GM06990 (cell line): ENCODE results near the gene DUSP18.

Source experiments
- DNase-seq: peaks from one replicate; pipeline ENCODE4 v3.0.0-alpha.2; 2011; ENCODE audit not compliant: insufficient read length; ENCODE audit errors: extremely low read depth
- H3K27me3 ChIP-seq: replicated peaks from 2 replicates; pipeline ENCODE4 v1.6.0; 2011; ENCODE audit warnings: low read length; ENCODE audit not compliant: control insufficient read depth, insufficient read depth
- H3K36me3 ChIP-seq: 2 replicates; pipeline ENCODE4 v1.5.1; 2011; ENCODE audit warnings: low read length; ENCODE audit not compliant: control insufficient read depth, insufficient read depth
- H3K4me3 ChIP-seq: replicated peaks from 2 replicates; pipeline ENCODE4 v1.5.1; 2011; ENCODE audit warnings: low read depth, mild to moderate bottlenecking, control low read depth, low read length
- TF ChIP-seq, protein P1 (sequence below): IDR thresholded peaks from 2 replicates; pipeline ENCODE4 v1.5.1; 2011; ENCODE audit warnings: low read length, control low read depth, mild to moderate bottlenecking, inconsistent platforms; ENCODE audit not compliant: insufficient read depth, poor library complexity, severe bottlenecking

Gene DUSP18

DNA sequence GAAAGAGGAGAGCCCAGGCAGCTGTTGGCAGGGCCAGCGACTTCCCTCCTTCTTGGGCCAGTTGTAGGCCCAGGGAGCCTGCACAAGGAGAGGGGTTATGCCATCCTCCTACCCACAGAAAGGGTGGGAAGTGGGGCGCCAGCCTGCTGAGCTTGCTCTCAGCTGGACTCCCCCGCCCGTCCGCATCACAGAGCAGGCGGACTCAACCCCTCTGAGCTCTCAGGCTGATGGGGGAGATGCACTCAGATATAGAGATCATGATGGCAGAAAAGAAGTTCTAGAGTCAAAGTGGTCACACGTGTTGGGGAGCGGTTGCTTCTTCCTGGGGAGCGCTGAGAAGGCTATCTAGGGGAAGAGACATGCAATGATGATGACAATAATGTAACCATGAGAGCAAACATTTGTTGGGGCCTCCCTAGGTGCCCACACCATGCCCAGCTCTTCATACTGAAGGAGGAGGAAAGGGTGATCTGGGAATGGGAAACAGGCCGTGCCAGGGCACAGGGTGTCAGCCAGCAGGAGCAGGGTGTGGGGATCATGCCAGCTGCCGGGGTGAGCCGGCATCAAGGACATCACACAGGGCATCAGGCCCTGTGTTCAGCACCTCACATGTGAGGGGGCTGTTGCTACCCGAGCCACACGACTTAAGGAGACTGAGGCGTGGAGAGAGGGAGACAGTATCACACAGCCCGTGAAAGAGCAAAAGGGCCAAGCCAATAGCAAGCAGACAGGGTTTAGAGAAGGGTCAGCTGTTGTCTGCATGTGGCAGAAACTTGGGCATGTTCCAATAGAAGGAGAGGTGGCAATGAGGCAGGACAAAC lies 24.4 kb downstream of the DUSP18 start:
- TF ChIP-seq, protein P1, sequence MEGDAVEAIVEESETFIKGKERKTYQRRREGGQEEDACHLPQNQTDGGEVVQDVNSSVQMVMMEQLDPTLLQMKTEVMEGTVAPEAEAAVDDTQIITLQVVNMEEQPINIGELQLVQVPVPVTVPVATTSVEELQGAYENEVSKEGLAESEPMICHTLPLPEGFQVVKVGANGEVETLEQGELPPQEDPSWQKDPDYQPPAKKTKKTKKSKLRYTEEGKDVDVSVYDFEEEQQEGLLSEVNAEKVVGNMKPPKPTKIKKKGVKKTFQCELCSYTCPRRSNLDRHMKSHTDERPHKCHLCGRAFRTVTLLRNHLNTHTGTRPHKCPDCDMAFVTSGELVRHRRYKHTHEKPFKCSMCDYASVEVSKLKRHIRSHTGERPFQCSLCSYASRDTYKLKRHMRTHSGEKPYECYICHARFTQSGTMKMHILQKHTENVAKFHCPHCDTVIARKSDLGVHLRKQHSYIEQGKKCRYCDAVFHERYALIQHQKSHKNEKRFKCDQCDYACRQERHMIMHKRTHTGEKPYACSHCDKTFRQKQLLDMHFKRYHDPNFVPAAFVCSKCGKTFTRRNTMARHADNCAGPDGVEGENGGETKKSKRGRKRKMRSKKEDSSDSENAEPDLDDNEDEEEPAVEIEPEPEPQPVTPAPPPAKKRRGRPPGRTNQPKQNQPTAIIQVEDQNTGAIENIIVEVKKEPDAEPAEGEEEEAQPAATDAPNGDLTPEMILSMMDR = no peak
- Histone ChIP-seq H3K27me3 (no peaks in the 10 kb centered on the region), H3K4me3 (no peak overlapping the region), H3K36me3 (no peaks in the 10 kb centered on the region)
- DNase-seq = no peak

DNA sequence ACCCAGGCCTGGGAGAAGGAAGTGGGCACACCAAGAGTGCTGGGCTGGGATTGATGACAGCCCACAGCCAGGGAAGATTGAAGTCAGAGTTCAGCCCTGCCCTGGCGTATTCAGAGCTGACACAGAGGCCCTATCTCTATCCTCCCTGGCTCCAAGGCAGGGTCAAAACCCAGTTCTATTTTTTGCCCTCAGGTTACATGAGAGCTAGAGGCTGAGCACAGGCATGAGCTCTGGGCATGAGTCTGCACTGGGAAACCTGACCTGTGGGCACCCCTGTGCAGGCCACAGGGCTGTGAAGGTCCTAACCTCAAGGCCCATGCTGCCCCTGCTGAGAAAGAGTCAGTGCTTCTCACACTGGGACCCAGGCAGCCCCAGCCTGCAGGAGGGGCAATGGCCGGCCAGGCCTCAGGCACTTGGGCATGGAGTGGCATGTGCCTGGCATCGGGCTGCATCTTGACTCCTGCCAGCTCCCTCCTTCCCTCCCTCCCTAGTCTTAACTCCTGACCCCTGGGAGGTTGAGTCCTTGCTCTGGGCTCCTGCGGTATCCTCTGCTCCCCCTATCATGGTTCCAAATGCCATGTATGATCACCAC lies 26.7 kb downstream of the DUSP18 start:
- H3K4me3 ChIP-seq = no peak overlapping the region
- DNase-seq = no peak
- H3K27me3 ChIP-seq = no peaks in the 10 kb centered on the region
- H3K36me3 ChIP-seq = no peaks in the 10 kb centered on the region
- TF ChIP-seq, protein P1 = no peak

DNA sequence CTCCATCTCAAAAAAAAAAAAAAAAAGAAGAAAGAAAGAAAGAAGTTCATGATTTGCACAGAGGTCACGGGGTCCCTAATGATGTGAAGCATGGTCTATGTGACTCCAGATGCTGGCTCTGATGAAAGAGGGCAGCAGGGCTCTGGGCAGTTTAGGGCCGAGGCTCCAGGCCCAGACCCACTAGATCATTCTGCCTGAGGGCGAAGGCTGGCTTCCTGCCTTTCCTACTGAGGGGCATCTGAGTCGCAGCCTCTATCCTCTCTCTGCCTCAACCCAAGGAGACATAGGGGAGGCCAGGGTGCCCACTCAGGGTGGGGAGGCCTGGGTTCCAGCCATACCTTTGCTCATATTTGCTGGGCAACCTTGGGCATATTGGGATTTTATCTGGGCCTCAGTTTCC lies 27.3 kb downstream of the DUSP18 start:
- no peak overlapping the region for H3K4me3 ChIP-seq
- H3K27me3 ChIP-seq = no peaks in the 10 kb centered on the region
- no peak for DNase-seq
- no peaks in the 10 kb centered on the region for H3K36me3 ChIP-seq
- TF ChIP-seq, protein P1 = no peak

DNA sequence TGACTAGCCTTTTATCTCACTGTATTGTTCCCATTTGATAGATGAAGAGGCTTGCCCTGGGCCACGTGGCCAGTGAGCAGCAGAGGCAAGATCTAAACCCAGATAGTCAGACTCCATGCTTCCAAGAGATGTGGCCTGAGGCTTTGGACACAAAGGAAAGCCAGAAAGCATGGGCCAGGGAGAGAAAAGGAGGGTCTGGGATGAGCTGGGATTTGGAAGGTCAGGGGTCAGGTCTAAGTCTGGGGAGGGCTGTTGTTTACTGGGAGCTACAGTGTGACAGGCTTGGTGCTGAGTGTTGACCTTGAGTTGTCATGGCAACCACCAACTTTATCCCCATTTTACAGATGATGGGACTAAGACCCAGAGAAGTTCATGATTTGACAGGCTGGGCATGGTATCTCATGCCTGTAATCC lies 30.0 kb downstream of the DUSP18 start:
- TF ChIP-seq, protein P1 = no peak
- Histone ChIP-seq H3K36me3 (no peaks in the 10 kb centered on the region), H3K4me3 (no peak overlapping the region), H3K27me3 (no peaks in the 10 kb centered on the region)
- no peak for DNase-seq

DNA sequence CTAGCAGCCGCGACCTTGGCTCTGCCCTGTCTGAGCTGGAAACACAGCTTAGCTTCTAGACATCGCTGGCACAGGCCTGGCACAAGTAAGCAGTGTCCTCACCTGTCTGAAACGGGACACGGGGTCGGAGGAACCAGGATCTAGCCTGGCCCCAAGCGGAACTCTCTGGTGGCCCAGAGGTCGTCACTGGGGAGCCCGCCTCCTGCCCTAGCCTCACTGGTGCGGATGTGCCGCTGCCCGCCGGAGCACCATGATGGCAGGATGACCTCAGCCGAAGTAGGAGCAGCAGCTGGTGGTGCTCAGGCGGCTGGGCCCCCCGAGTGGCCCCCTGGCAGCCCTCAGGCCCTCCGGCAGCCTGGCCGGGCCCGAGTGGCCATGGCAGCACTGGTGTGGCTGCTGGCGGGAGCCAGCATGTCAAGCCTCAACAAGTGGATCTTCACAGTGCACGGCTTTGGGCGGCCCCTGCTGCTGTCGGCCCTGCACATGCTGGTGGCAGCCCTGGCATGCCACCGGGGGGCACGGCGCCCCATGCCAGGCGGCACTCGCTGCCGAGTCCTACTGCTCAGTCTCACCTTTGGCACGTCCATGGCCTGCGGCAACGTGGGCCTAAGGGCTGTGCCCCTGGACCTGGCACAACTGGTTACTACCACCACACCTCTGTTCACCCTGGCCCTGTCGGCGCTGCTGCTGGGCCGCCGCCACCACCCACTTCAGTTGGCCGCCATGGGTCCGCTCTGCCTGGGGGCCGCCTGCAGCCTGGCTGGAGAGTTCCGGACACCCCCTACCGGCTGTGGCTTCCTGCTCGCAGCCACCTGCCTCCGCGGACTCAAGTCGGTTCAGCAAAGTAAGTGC lies 31.2 kb downstream of the DUSP18 start:
- peak overlapping the region; percentile 60 for H3K4me3 ChIP-seq
- DNase-seq = no peak
- H3K27me3 ChIP-seq = no peaks in the 10 kb centered on the region
- H3K36me3 ChIP-seq = no peaks in the 10 kb centered on the region
- TF ChIP-seq, protein P1 = no peak
